Smooth muscle cell (in vitro differentiated cells): ENCODE results near the gene ANAPC1. TPM values are rescaled to one million over a fixed set of nuclear protein-coding genes. Genes with fewer than 3 reads are reported as not detected.
"Not testable (repeated sequence)": the region's sequence is repeated elsewhere in the genome, so short reads cannot be mapped to it uniquely, and the experiment has no call there.

Experiments
- DNase-seq: peaks from one replicate; lab custom pipeline; 2025; ENCODE audit not compliant: unreplicated experiment; lab: John Stamatoyannopoulos, UW
- H2AFZ ChIP-seq: fragments of 200-600 bp; sonication (generic); 2 replicates; pipeline ENCODE4 v1.6.0; 2016; ENCODE audit warnings: antibody characterized with exemption, low read depth, mild to moderate bottlenecking
- H3F3A ChIP-seq: fragments of 200-600 bp; sonication (generic); 2 replicates; pipeline ENCODE4 v1.6.0; 2017; ENCODE audit warnings: antibody characterized with exemption, low read depth
- H3K27ac ChIP-seq: fragments of 200-600 bp; sonication (generic); 2 replicates; pipeline ENCODE4 v1.5.1; 2016; ENCODE audit warnings: low read depth, mild to moderate bottlenecking
- H3K27me3 ChIP-seq: fragments of 200-600 bp; sonication (generic); 2 replicates; pipeline ENCODE4 v1.6.1; 2016; ENCODE audit warnings: low read depth, mild to moderate bottlenecking
- H3K36me3 ChIP-seq: fragments of 200-600 bp; sonication (generic); 2 replicates; pipeline ENCODE4 v1.5.1; 2016; ENCODE audit warnings: low read depth
- H3K4me1 ChIP-seq: fragments of 200-600 bp; sonication (generic); 2 replicates; pipeline ENCODE4 v1.5.1; 2016; ENCODE audit warnings: low read depth
- H3K4me2 ChIP-seq: fragments of 200-600 bp; sonication (generic); 2 replicates; pipeline ENCODE4 v1.6.0; 2016; ENCODE audit warnings: mild to moderate bottlenecking
- H3K4me3 ChIP-seq: fragments of 200-600 bp; sonication (generic); 2 replicates; pipeline ENCODE4 v1.5.1; 2016; ENCODE audit warnings: mild to moderate bottlenecking
- H3K79me2 ChIP-seq: fragments of 200-600 bp; sonication (generic); 2 replicates; pipeline ENCODE4 v1.6.0; 2016; ENCODE audit warnings: low read depth, mild to moderate bottlenecking
- H3K9ac ChIP-seq: fragments of 200-600 bp; sonication (generic); 2 replicates; pipeline ENCODE4 v1.6.0; 2016; ENCODE audit warnings: low read depth
- H3K9me3 ChIP-seq: fragments of 200-600 bp; sonication (generic); replicated peaks from 2 replicates; pipeline ENCODE4 v1.5.1; 2016; ENCODE audit warnings: low read depth
- H4K20me1 ChIP-seq: fragments of 200-600 bp; sonication (generic); 2 replicates; pipeline ENCODE4 v1.6.0; 2016; ENCODE audit warnings: low read depth
- WGBS: methylation state at CpG from one replicate; pipeline ENCODE4 v1.1.7; 2016; ENCODE audit warnings: low lambda C conversion rate; 5-methylcytosine and 5-hydroxymethylcytosine counted together
- polyA plus RNA-seq: library from polyadenylated mRNA; unstranded; fragments of >200 nt; fragmentation: Nextera tagmentation; extraction: Ambion mirVana; gene quantifications from 2 replicates; pipeline ENCODE4 v1.2.1, GENCODE V29; 2016
- total RNA-seq: library from RNA; depleted of rRNA; stranded (reverse); fragments of >200 nt; gene quantifications from 2 replicates; pipeline ENCODE4 v1.2.3, GENCODE V29; 2014
- TF ChIP-seq, protein P1 (sequence below): fragments of 200-600 bp; sonication (generic); IDR thresholded peaks from 2 replicates; pipeline ENCODE4 v1.5.1; 2017; ENCODE audit warnings: borderline replicate concordance, mild to moderate bottlenecking, antibody characterized with exemption; ENCODE audit not compliant: insufficient read depth, poor library complexity, severe bottlenecking

Gene ANAPC1
- total and polyA plus RNA-seq, 2 experiments from 2014 or later, result 8.4 to 39.7 TPM

DNA sequence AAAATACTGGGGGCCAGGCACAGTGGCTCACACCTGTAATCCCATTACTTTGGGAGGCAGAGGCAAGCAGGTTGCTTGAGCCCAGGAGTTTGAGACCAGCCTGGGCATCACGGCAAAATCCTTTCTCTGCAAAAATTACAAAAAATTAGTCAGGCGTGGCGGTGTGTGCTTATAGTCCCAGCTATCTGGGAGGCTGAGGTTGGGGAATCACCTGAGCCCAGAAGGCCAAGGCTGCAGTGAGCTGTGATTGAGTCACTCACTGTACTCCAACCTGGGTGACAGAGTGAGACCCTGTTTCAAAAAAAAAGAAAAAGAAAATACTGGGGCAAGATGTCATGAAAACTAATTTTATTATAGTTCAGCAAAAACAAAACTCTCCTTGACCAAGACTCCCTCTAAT is 24.0 kb downstream of the ANAPC1 start:
- not testable (repeated sequence) for H3K27ac ChIP-seq, H4K20me1 ChIP-seq, DNase-seq, H3K79me2 ChIP-seq, H3K4me3 ChIP-seq, H3K36me3 ChIP-seq, H3K9ac ChIP-seq, H2AFZ ChIP-seq, H3K4me1 ChIP-seq, H3K4me2 ChIP-seq, H3K9me3 ChIP-seq, H3F3A ChIP-seq, H3K27me3 ChIP-seq
- WGBS, result 74% methylated on average over 3 of the region's 3 CpGs

DNA sequence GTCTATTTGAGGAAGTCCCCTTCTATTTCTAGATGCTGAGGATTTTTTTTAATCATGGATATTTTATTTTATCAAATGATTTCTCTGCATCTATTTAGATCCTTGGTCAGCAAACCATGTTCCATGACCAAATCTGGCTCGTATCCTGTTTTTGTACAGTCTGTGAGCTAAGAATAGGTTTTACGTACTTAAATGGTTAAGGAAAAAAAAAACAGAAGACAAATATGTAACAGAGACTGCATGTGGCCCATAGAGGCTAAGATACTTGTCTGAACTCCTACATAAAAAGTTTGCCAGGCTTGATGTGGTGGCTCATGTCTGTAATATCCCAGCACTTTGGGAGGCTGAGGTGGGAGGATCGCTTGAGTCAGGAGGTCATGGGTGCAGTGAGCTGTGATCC is 31.4 kb downstream of the ANAPC1 start:
- H3K4me1 ChIP-seq, H4K20me1 ChIP-seq, H3K36me3 ChIP-seq, H3K4me3 ChIP-seq, H3F3A ChIP-seq, H3K9me3 ChIP-seq, DNase-seq, H3K27me3 ChIP-seq, H3K9ac ChIP-seq, H3K4me2 ChIP-seq, H2AFZ ChIP-seq, H3K79me2 ChIP-seq: not testable (repeated sequence)
- H3K27ac ChIP-seq, result peak overlapping the region; percentile 28
- 89% methylated on average over 3 of the region's 3 CpGs for WGBS

DNA sequence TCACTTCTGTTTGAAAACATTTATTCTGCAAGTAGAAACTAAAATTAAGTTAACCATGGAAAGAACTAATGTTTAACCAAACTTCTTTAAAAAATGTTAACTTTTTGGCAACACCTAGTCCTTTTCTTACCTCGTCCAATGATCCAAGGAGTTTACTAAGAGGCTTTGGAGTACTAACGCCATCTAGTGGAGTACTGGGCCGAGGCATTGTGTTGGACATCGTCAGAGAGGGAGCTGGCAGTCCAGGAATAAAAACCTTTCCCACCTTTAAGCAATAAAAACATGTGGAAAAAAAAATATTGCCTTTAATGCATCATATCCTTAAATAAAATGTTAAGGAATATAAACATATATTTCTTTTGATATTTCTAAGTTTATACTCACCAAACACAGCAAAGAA is 33.3 kb downstream of the ANAPC1 start:
- not testable (repeated sequence) for H3K9me3 ChIP-seq, H2AFZ ChIP-seq, DNase-seq, H4K20me1 ChIP-seq, H3K36me3 ChIP-seq, H3K27ac ChIP-seq, H3F3A ChIP-seq, H3K4me2 ChIP-seq, H3K4me3 ChIP-seq, H3K79me2 ChIP-seq, H3K4me1 ChIP-seq, H3K9ac ChIP-seq, H3K27me3 ChIP-seq
- TF ChIP-seq, protein P1, sequence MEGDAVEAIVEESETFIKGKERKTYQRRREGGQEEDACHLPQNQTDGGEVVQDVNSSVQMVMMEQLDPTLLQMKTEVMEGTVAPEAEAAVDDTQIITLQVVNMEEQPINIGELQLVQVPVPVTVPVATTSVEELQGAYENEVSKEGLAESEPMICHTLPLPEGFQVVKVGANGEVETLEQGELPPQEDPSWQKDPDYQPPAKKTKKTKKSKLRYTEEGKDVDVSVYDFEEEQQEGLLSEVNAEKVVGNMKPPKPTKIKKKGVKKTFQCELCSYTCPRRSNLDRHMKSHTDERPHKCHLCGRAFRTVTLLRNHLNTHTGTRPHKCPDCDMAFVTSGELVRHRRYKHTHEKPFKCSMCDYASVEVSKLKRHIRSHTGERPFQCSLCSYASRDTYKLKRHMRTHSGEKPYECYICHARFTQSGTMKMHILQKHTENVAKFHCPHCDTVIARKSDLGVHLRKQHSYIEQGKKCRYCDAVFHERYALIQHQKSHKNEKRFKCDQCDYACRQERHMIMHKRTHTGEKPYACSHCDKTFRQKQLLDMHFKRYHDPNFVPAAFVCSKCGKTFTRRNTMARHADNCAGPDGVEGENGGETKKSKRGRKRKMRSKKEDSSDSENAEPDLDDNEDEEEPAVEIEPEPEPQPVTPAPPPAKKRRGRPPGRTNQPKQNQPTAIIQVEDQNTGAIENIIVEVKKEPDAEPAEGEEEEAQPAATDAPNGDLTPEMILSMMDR, result peak; percentile 46
- 29% methylated on average over 4 of the region's 4 CpGs for whole genome bisulfite sequencing

DNA sequence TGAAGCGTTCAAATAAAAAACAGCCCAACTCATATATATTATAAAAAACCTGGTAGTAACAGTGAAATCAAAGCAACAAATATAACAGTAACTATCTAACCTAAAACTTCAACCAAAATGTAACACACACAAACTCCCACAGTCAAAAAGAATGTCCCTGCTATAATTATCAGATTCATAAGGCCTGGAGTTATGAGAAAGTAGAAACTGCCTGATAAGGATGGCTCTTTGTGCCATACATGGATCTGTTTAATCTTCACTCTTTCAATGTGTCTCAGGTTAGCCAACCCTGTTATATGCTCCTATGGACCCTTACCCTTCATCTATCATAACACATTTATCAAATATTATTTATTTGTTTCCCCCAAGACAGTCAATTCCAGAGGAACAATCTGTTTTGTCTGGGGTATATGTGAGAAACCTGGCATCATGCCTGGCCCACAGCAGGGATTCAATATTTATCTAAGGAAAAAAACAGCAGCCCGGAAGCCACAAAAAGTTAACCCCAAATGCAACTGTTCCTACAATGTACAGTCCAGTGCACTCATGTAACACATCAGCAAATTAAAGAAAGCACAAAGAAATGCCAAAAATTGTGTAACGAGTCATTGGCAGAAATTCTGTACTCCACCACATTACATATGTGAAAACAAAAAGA is 44.2 kb downstream of the ANAPC1 start:
- not testable (repeated sequence) for H3K4me3 ChIP-seq, H3K9ac ChIP-seq, H3K4me2 ChIP-seq, H3K4me1 ChIP-seq, H3K27ac ChIP-seq, H4K20me1 ChIP-seq, DNase-seq, H3K9me3 ChIP-seq, H3K79me2 ChIP-seq, H3F3A ChIP-seq, H2AFZ ChIP-seq, H3K36me3 ChIP-seq, H3K27me3 ChIP-seq
- 72% methylated on average over 3 of the region's 3 CpGs for WGBS

DNA sequence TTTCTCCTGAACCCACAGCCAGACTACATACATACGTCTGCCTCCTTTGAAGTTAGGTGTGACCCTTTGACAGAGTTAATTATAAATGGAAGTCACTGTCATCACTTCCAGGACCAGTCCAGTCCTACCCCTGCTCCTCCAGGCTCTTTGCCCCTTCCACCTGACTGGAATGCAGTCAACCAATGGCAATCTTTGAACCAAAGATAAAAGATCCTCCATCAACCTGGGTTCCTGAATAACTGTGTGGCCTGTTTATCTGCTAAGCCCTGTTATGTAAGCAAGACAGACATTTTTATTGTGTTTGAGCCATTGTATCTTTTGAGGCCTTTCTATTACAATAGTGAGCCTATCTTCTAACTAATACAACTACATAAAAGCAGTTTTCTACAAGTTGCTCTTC is 45.0 kb downstream of the ANAPC1 start:
- H3F3A ChIP-seq, H3K4me2 ChIP-seq, H3K4me1 ChIP-seq, H3K79me2 ChIP-seq, H3K4me3 ChIP-seq, DNase-seq, H3K27me3 ChIP-seq, H4K20me1 ChIP-seq, H3K9ac ChIP-seq, H3K9me3 ChIP-seq, H3K27ac ChIP-seq, H2AFZ ChIP-seq, H3K36me3 ChIP-seq: not testable (repeated sequence)
- 74% methylated on average over 1 of the region's 1 CpG for WGBS

DNA sequence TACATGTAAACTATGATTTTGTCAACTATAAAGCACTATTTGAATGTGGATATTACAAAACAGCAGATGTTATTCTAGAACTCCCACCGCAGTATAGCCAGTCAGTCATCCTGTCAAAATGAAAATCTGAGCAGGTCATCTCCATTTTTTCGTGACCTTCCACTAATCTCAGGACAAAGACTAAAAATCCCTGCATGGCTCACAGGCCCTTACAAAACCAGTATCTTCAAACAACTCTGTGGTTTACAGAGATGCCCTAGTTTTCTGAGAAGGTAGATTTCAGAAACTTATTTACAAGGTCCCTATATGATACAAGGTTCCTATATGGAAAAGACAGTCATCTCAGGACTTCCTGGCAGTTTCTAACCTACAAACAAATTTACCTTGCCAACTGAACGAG is 49.8 kb downstream of the ANAPC1 start:
- H2AFZ ChIP-seq, H3K9ac ChIP-seq, H3K36me3 ChIP-seq, H3K4me1 ChIP-seq, H4K20me1 ChIP-seq, H3K79me2 ChIP-seq, H3K4me3 ChIP-seq, DNase-seq, H3F3A ChIP-seq, H3K27me3 ChIP-seq, H3K4me2 ChIP-seq, H3K9me3 ChIP-seq, H3K27ac ChIP-seq: not testable (repeated sequence)
- 99% methylated on average over 3 of the region's 3 CpGs for WGBS

DNA sequence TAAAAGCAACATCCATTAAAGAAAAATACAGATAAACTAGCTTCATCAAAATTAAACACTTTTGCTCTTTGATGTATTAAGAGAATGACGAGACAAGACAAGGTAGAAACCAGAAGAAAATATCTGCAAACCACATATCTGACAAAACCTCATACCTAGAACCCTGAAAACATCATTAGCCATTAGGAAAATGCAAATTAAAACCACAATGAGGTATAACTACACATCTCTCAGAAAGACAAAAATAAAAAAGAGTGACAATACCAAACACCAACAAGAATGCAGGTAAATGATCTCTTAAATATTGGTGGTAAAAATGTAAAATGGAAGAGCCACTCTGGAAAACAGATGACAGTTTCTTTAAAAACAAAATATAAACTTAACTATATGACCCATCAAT is 53.5 kb downstream of the ANAPC1 start:
- not testable (repeated sequence) for H3K4me2 ChIP-seq, H3K27me3 ChIP-seq, H3K4me1 ChIP-seq, H3K36me3 ChIP-seq, H3K4me3 ChIP-seq, H2AFZ ChIP-seq, H3F3A ChIP-seq, H3K9ac ChIP-seq, DNase-seq, H3K79me2 ChIP-seq, H3K9me3 ChIP-seq, H3K27ac ChIP-seq, H4K20me1 ChIP-seq
- WGBS, result 89% methylated on average over 1 of the region's 1 CpG

DNA sequence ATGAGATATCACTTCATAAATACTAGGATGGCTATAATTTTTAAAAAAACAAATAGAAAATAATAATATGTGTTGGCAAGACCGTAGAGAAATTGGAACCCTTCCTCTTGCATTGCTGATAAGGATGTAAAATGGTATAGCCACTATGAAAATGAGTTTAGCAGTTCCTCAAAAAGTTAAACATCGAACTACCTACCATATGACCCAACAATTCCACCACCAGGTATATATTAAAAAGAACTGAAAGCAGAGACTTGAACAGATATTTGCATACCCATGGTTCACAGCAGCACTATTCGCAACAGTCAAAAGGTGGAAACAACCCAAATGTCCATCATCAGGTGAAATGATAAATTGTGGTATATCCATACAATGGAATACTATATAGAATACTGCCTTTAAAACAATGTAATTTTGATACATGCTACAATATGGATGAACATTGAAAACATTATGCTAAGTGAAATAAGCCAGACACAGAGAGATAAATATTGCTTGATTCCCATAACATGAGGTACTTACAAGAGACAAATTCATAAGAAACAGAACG is 55.7 kb downstream of the ANAPC1 start:
- H4K20me1 ChIP-seq, H3K4me1 ChIP-seq, H3K9ac ChIP-seq, H3F3A ChIP-seq, H3K4me2 ChIP-seq, H3K36me3 ChIP-seq, DNase-seq, H3K4me3 ChIP-seq, H3K9me3 ChIP-seq, H3K27ac ChIP-seq, H3K27me3 ChIP-seq, H2AFZ ChIP-seq, H3K79me2 ChIP-seq: not testable (repeated sequence)
- WGBS, result 91% methylated on average over 4 of the region's 4 CpGs
